HepG2 (cell line): ENCODE measurements around the gene PET100. TPM values are rescaled to one million over a fixed set of nuclear protein-coding genes. Genes with fewer than 3 reads are reported as not detected.

Experiments
- ATF7-NPFF ChIP-seq: sonication (generic); formaldehyde crosslinking; IDR thresholded peaks from 2 replicates; pipeline ENCODE4 v1.8.1; 2023; ENCODE audit warnings: mild to moderate bottlenecking, low read depth, missing genetic modification reagents, moderate library complexity
- DBP ChIP-seq: sonication (generic); formaldehyde crosslinking; IDR thresholded peaks from 2 replicates; pipeline ENCODE4 v1.4.0; 2020; ENCODE audit warnings: missing genetic modification reagents; ENCODE audit errors: not compliant biosample characterization
- DZIP1 ChIP-seq: sonication (generic); formaldehyde crosslinking; IDR thresholded peaks from 2 replicates; pipeline ENCODE4 v1.5.0; 2020; ENCODE audit warnings: mild to moderate bottlenecking, missing genetic modification reagents
- EZH2 ChIP-seq: conservative IDR thresholded peaks from 2 replicates; pipeline ENCODE4 v1.6.1; 2012; ENCODE audit warnings: mild to moderate bottlenecking, low read depth, low read length, moderate library complexity
- SP140L ChIP-seq: sonication (generic); formaldehyde crosslinking; IDR thresholded peaks from 2 replicates; pipeline ENCODE4 v1.4.0; 2020; ENCODE audit warnings: missing genetic modification reagents, borderline replicate concordance
- ZBTB39 ChIP-seq: sonication (generic); formaldehyde crosslinking; IDR thresholded peaks from 2 replicates; pipeline ENCODE4 v1.5.0; 2020; ENCODE audit warnings: missing genetic modification reagents
- ZIK1 ChIP-seq: sonication (generic); formaldehyde crosslinking; IDR thresholded peaks from 2 replicates; pipeline ENCODE4 v1.5.0; 2020; ENCODE audit warnings: mild to moderate bottlenecking, low read depth, missing genetic modification reagents, borderline replicate concordance
- ZNF142 ChIP-seq: sonication (generic); formaldehyde crosslinking; IDR thresholded peaks from 2 replicates; pipeline ENCODE4 v1.4.0; 2020; ENCODE audit warnings: missing genetic modification reagents
- ZNF234 ChIP-seq: sonication (generic); formaldehyde crosslinking; conservative IDR thresholded peaks from 2 replicates; pipeline ENCODE4 v1.5.1; 2020; ENCODE audit warnings: mild to moderate bottlenecking, missing genetic modification reagents
- ZNF335 ChIP-seq: sonication (generic); formaldehyde crosslinking; IDR thresholded peaks from 2 replicates; pipeline ENCODE4 v1.4.0; 2020; ENCODE audit warnings: missing genetic modification reagents
- ZSCAN25 ChIP-seq: sonication (generic); formaldehyde crosslinking; IDR thresholded peaks from 2 replicates; pipeline ENCODE4 v1.8.0; 2022; ENCODE audit warnings: mild to moderate bottlenecking, missing genetic modification reagents
- polyA plus RNA-seq, 8 experiments: library from polyadenylated mRNA; depleted of rRNA in 3 of 8; stranded (reverse) in 7 of 8; unstranded in 1 of 8; fragments of >200 nt; fragmentation: Illumina TruSeq in 4 of 8; extraction: Trizol in 4 of 8; gene quantifications; 2 replicates each; pipeline versions ENCODE4 v1.2.1 to v1.2.3, GENCODE V29; 2011 to 2016; ENCODE audit warnings: low read depth in 4 of 8, missing spikeins in 1 of 8, mixed read lengths in 1 of 8; ENCODE audit not compliant: insufficient read depth in 1 of 8
- total RNA-seq, 5 experiments: library from RNA; depleted of rRNA; stranded (reverse); fragments of >200 nt; fragmentation: Illumina TruSeq; extraction: Trizol; gene quantifications; 2 replicates each; pipeline ENCODE4 v1.2.3, GENCODE V29; 2016; ENCODE audit warnings: low read depth in 1 of 5
- TF ChIP-seq, protein P1 (sequence below): sonication (generic); formaldehyde crosslinking; IDR thresholded peaks from 2 replicates; pipeline ENCODE4 v1.5.0; 2020; ENCODE audit warnings: missing genetic modification reagents, mild to moderate bottlenecking, borderline replicate concordance
- TF ChIP-seq, protein P2 (sequence below): fragments of 450-650 bp; IDR thresholded peaks from 2 replicates; pipeline ENCODE4 v1.6.1; 2016

PET100 gene
- total and polyA plus RNA-seq, 2 of the 13 experiments (the other 11 are each of a cell fraction or from before 2014, with no cell fraction given): 22.3 to 66.5 TPM

DNA sequence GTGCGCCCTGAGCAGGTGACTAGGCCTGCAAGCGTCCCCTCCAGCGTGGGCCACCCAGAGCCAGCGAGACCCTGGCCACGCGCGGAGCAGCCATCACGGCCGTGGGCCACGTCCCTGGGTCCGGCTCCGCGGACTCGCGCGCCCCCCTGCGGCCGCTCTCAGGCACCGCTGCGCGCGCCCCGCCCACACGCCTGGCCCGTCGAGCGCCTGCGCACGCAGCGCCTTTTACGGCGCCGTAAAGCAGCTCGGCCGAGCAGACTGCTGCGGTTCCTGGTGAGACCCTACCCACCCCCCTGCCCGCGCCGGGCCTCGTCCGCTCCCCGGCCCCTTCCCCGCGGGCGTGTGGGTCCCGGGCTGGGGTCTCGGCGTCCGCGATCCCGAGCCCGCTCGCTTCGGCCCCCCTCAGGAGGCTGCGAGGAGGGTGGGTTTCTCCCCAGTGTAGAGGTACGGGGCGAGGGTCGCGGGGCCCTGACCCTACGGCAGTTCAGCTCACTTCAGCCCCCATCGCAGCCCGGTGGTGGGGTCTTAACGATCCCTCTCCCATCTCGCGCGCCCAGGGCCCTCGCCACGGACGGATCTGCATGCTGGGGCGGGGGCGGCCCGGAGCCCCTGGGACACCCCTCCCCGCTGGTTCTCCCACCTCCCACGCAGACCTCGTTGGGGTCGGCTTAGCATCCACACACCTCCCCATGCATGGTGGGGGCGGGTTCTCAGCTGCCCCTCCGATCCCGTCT is 51.2 kb downstream of the PET100 start, which contains the start of gene TRAPPC5 (continued):
- TF ChIP-seq DBP (CRISPR knock-in tag) (no peak), ZNF335 (CRISPR knock-in tag) (no peak), SP140L (no peak), ZNF234 (CRISPR knock-in tag) (0 out of 2 replicates have a peak, but pooled peaks have one; percentile 68), ZIK1 (CRISPR knock-in tag) (peak; percentile 70; the same call in 1 of the 2 replicates), ZNF142 (CRISPR knock-in tag) (0 out of 2 replicates have a peak, but pooled peaks have one; percentile 38), ATF7-NPFF (CRISPR knock-in tag) (peak; percentile 81), ZBTB39 (no peak), DZIP1 (0 out of 2 replicates have a peak, but pooled peaks have one; percentile 42), ZSCAN25 (CRISPR knock-in tag) (peak; percentile 54; the same call in 1 of the 2 replicates), EZH2 (no peak)
- TF ChIP-seq, protein P1, sequence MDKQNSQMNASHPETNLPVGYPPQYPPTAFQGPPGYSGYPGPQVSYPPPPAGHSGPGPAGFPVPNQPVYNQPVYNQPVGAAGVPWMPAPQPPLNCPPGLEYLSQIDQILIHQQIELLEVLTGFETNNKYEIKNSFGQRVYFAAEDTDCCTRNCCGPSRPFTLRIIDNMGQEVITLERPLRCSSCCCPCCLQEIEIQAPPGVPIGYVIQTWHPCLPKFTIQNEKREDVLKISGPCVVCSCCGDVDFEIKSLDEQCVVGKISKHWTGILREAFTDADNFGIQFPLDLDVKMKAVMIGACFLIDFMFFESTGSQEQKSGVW (CRISPR knock-in tag): no peak
- TF ChIP-seq, protein P2, sequence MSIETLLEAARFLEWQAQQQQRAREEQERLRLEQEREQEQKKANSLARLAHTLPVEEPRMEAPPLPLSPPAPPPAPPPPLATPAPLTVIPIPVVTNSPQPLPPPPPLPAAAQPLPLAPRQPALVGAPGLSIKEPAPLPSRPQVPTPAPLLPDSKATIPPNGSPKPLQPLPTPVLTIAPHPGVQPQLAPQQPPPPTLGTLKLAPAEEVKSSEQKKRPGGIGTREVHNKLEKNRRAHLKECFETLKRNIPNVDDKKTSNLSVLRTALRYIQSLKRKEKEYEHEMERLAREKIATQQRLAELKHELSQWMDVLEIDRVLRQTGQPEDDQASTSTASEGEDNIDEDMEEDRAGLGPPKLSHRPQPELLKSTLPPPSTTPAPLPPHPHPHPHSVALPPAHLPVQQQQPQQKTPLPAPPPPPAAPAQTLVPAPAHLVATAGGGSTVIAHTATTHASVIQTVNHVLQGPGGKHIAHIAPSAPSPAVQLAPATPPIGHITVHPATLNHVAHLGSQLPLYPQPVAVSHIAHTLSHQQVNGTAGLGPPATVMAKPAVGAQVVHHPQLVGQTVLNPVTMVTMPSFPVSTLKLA: no peak
